H1 (cell line): ENCODE data around the gene ZNF155. TPM values are rescaled to one million over a fixed set of nuclear protein-coding genes. Genes with fewer than 3 reads are reported as not detected.
A peak's percentile ranks its signal among the peaks of the same experiment; 100 is the strongest.

Experiments used
- ASH2L ChIP-seq: fragments of 200-600, 300-600 bp; sonication (generic); IDR thresholded peaks from one replicate; pipeline ENCODE4 v1.7.1; 2017; ENCODE audit warnings: low read length
- BACH1 ChIP-seq: IDR thresholded peaks from 2 replicates; pipeline ENCODE4 v1.6.1; 2012; ENCODE audit warnings: low read length, improper control_type of control experiment
- BRCA1 ChIP-seq: IDR thresholded peaks from 2 replicates; pipeline ENCODE4 v1.6.1; 2012; ENCODE audit warnings: low read depth, low read length, improper control_type of control experiment
- CBX8 ChIP-seq: fragments of 300-800, 300-1000 bp; sonication (generic); IDR thresholded peaks from 2 replicates; pipeline ENCODE4 v1.7.1; 2016; ENCODE audit warnings: low read depth, low read length, borderline replicate concordance
- CEBPB ChIP-seq: IDR thresholded peaks from 2 replicates; pipeline ENCODE4 v1.6.1; 2012; ENCODE audit warnings: low read depth, low read length
- CTBP2 ChIP-seq: IDR thresholded peaks from 2 replicates; pipeline ENCODE4 v1.7.0; 2011; ENCODE audit warnings: borderline replicate concordance, mild to moderate bottlenecking, moderate library complexity, mixed read lengths, low read length; ENCODE audit not compliant: insufficient read depth, insufficient read length
- EZH2 ChIP-seq: fragments of 200-600 bp; sonication (generic); IDR thresholded peaks from 2 replicates; pipeline ENCODE4 v1.7.1; 2012; ENCODE audit warnings: low read depth, mild to moderate bottlenecking, moderate library complexity, low read length, inconsistent platforms; ENCODE audit not compliant: severe bottlenecking
- HDAC6 ChIP-seq: IDR thresholded peaks from one replicate; pipeline ENCODE4 v1.7.1; 2012; ENCODE audit warnings: low read depth, mild to moderate bottlenecking, inconsistent platforms, low read length, moderate library complexity
- JUN ChIP-seq: IDR thresholded peaks from 2 replicates; pipeline ENCODE4 v1.6.1; 2011; ENCODE audit warnings: low read depth, mild to moderate bottlenecking, improper control_type of control experiment, low read length
- JUND ChIP-seq: IDR thresholded peaks from 2 replicates; pipeline ENCODE4 v1.6.1; 2011; ENCODE audit warnings: mild to moderate bottlenecking, improper control_type of control experiment, low read length
- KDM4A ChIP-seq: IDR thresholded peaks from one replicate; pipeline ENCODE4 v1.7.1; 2012; ENCODE audit warnings: low read depth, mild to moderate bottlenecking, moderate library complexity, low read length, inconsistent platforms; ENCODE audit not compliant: severe bottlenecking
- KDM5A ChIP-seq: fragments of 200-600 bp; IDR thresholded peaks from 2 replicates; pipeline ENCODE4 v1.7.1; 2012; ENCODE audit warnings: mild to moderate bottlenecking, low read length, inconsistent platforms, mixed read lengths
- NANOG ChIP-seq: IDR thresholded peaks from 2 replicates; pipeline ENCODE4 v1.6.1; 2011; ENCODE audit warnings: low read length, low read depth, mild to moderate bottlenecking, inconsistent platforms; ENCODE audit not compliant: insufficient read depth, poor library complexity, severe bottlenecking
- NRF1 ChIP-seq: IDR thresholded peaks from 2 replicates; pipeline ENCODE4 v1.6.1; 2011; ENCODE audit warnings: mild to moderate bottlenecking, low read depth, low read length, improper control_type of control experiment
- PHF8 ChIP-seq: fragments of 200-600 bp; sonication (generic); conservative IDR thresholded peaks from 2 replicates; pipeline ENCODE4 v1.7.1; 2012; ENCODE audit warnings: low read depth, mild to moderate bottlenecking, inconsistent platforms, low read length, moderate library complexity
- RNF2 ChIP-seq: fragments of 200-900, 300-1000 bp; sonication (generic); IDR thresholded peaks from 2 replicates; pipeline ENCODE4 v1.7.1; 2016; ENCODE audit warnings: borderline replicate concordance, low read depth, mild to moderate bottlenecking, antibody characterized with exemption, low read length; ENCODE audit not compliant: poor library complexity, severe bottlenecking; ENCODE audit errors: missing control alignments
- SP1 ChIP-seq: IDR thresholded peaks from 2 replicates; pipeline ENCODE4 v1.6.1; 2011; ENCODE audit warnings: low read depth, low read length
- SP4 ChIP-seq: IDR thresholded peaks from 2 replicates; pipeline ENCODE4 v1.6.1; 2012; ENCODE audit warnings: low read length, inconsistent platforms
- TAF1 ChIP-seq: IDR thresholded peaks from 2 replicates; pipeline ENCODE4 v1.6.1; 2011; ENCODE audit warnings: mild to moderate bottlenecking, low read depth, low read length
- TCF12 ChIP-seq: IDR thresholded peaks from 2 replicates; pipeline ENCODE4 v1.6.1; 2011; ENCODE audit warnings: low read depth, mild to moderate bottlenecking, low read length
- TEAD4 ChIP-seq: IDR thresholded peaks from 2 replicates; pipeline ENCODE4 v1.6.1; 2012; ENCODE audit warnings: low read depth, low read length, inconsistent platforms, mixed read lengths
- YY1 ChIP-seq: IDR thresholded peaks from 2 replicates; pipeline ENCODE4 v1.6.1; 2011; ENCODE audit warnings: low read depth, mild to moderate bottlenecking, low read length
- ZNF274 ChIP-seq: IDR thresholded peaks from 2 replicates; pipeline ENCODE4 v1.7.0; 2012; ENCODE audit warnings: low read length, borderline replicate concordance; ENCODE audit errors: extremely low read depth
- polyA plus RNA-seq, 7 experiments: library from polyadenylated mRNA; depleted of rRNA in 3 of 7; stranded (reverse) in 5 of 7; unstranded in 2 of 7; fragments of >200 nt in 5 of 7; fragments of 200-250 nt in 2 of 7; gene quantifications; 1 replicate in 5 of 7; 2 replicates in 1 of 7; 4 replicates in 1 of 7; pipeline versions ENCODE4 v1.2.1 to v1.2.3, GENCODE V29; 2011 to 2013; ENCODE audit warnings: missing spikeins in 2 of 7, mixed read lengths in 2 of 7
- total RNA-seq: library from RNA; stranded (reverse); fragmentation: NEBNext Ultra II Directional; extraction: Animal tissue kit (Norgen Biotek cat#: 25700); gene quantifications from 2 replicates; pipeline ENCODE4 v1.2.1, GENCODE V29; 2021
- TF ChIP-seq, protein P1 (sequence below): IDR thresholded peaks from 2 replicates; pipeline ENCODE4 v1.6.1; 2011; ENCODE audit warnings: low read depth, mild to moderate bottlenecking, low read length; ENCODE audit not compliant: insufficient read depth

The ZNF155 gene
- total and polyA plus RNA-seq, 2 of the 8 experiments (the other 6 are each of a cell fraction or from before 2014, with no cell fraction given) = 3.1 to 9.0 TPM

DNA sequence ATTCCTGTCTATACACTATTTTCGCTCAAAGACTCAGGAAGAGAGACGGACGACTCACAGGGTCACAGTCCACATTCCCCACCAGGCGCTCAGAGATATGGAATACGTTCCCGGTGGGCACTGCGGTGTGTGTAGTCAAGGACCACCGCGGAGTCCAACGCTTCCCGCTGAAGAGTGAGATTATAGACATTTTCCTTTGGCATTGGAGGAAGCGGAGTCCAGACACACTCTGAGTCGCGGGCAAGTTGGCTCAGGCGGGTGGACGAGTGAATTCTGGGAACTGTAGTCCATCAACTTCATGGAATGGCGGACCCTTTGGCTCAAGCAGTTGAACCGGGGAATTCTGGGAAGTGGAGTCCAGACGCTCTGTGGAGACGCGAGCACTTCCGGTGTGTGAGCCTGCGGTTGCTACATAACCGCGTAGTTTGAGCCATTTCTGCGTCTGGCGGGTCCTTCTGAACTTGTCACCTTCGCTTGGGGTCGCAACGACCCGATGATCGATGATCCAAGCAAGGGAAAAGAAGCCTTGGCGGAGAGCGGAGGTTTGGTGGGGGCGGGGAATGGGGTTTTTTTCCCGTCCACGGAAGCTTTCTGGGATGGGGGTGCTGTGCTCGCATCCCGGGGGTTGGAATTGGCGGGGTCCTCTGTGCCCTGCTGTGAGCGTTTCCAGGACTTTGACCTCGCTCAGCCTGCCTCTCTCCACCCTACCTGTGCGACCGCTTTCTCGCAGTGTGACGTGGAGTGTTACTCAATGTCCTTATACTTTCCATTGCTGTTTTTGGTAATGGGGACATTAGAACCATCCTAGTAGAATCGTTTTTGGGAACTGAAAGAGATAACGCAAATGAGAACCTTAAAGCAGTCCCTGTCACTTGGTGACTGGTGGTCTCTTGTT is 18.8 kb downstream of the ZNF155 start, which contains the start of gene ZNF230 (continued):
- TF ChIP-seq CEBPB = peak; percentile 87
- TF ChIP-seq, protein P1, sequence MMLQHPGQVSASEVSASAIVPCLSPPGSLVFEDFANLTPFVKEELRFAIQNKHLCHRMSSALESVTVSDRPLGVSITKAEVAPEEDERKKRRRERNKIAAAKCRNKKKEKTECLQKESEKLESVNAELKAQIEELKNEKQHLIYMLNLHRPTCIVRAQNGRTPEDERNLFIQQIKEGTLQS = no peak
- no peak for TF ChIP-seq JUN
- peak; percentile 49 for TF ChIP-seq TAF1
- TF ChIP-seq ASH2L = peak; percentile 69
- no peak for TF ChIP-seq CBX8
- no peak for TF ChIP-seq BRCA1
- TF ChIP-seq TCF12 = no peak
- TF ChIP-seq RNF2 = no peak
- no peak for TF ChIP-seq SP1
- TF ChIP-seq ZNF274 = no peak
- no peak for TF ChIP-seq HDAC6
- TF ChIP-seq SP4 = no peak
- no peak for TF ChIP-seq KDM5A
- peak; percentile 96 for TF ChIP-seq KDM4A
- TF ChIP-seq BACH1 = no peak
- TF ChIP-seq TEAD4 = no peak
- TF ChIP-seq JUND = no peak
- TF ChIP-seq NRF1 = no peak
- peak; percentile 97 for TF ChIP-seq YY1
- TF ChIP-seq NANOG = no peak
- TF ChIP-seq EZH2 = no peak
- peak; percentile 54 for TF ChIP-seq CTBP2
- 0 out of 2 replicates have a peak, but pooled peaks have one; percentile 34 for TF ChIP-seq PHF8
